Right renal cortex interstitium (tissue), 3 donors: ENCODE measurements around the gene STAT1. TPM values are rescaled to one million over a fixed set of nuclear protein-coding genes. Genes with fewer than 3 reads are reported as not detected.

Experiments
- DNase-seq, 3 donors: peaks; one replicate each; pipeline ENCODE4 v3.0.0-alpha.2; 2013; ENCODE audit warnings: low read depth in 3 of 3, low spot score in 2 of 3
- polyA plus RNA-seq, 3 donors: library from polyadenylated mRNA; unstranded; fragments of 120-200 nt; gene quantifications; one replicate each; pipeline ENCODE4 v1.2.1, GENCODE V29; 2013; ENCODE audit not compliant: insufficient read length in 3 of 3

STAT1 gene
- polyA plus RNA-seq, 3 donors = 144 to 163 (median 153) TPM

DNA sequence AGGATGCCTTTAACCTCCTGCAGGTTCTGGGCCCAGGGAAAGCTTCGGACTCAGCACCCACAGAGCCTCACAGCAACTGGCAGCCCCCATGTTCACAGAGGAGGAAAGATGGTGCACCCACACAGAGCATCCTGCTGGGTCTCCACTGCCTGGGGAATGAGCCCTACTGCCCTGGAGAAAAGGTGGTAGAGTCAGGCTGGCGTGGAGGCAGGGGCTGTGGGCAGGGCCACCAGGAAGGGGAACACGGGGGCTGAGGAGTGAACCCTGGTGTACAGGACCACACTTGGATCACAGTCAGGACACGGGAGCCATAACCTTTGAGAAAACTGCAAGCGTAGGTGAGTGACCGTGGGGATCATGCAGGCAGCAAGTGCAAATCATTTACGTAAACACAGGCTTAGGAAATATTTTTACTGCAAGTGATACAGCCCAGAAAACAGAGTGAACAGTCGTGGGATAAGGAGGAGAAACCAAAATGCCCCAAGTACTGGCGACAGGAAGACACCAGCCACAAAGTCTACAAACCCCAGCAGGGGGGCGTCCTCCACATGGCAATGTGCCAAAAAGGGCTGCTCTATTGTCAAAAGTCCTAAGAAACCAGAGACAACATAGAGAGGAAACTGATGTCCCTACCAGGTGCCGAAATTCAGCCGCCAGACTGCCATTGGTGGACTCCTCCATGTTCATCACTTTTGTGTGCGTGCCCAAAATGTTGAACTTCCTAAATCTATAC, 27.6 kb downstream of the STAT1 start:
- no peak for DNase-seq

- no peak for DNase-seq
Observed at GRCh38 chr2:190984595-190984994, 29.4 kb downstream of the STAT1 start.

GRCh38 chr2:190982262-190983034, 31.5 kb downstream of the STAT1 start:
- DNase-seq = no peak

DNA sequence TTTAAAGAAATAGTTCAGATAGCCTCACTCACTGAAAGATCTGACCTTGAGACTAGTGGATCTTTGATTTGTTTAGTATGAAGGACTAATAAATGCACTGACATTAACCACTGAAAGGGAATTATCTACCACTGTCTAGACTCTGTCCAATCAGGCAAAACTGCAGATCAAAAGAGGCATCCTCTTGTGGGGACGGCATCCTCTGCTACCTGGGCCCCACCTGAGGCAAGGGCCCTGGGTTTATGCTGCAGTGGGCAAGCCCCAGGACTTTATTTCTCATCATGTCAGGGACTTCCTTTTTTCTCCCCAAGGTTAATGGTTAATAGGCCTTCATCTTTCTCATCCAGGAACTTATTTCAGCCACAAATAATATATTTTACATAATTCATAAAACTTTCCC, 32.2 kb downstream of the STAT1 start:
- no peak for DNase-seq

- no peak for DNase-seq
Observed at GRCh38 chr2:190981333-190981732, 32.6 kb downstream of the STAT1 start.

- no peak for DNase-seq
Observed at GRCh38 chr2:190980630-190981209, 33.3 kb downstream of the STAT1 start.

GRCh38 chr2:190979906-190980629, 33.9 kb downstream of the STAT1 start:
- peak; percentile 56 to 73 (median 69) for DNase-seq

GRCh38 chr2:190978389-190979053, 35.5 kb downstream of the STAT1 start:
- no peak for DNase-seq

DNA sequence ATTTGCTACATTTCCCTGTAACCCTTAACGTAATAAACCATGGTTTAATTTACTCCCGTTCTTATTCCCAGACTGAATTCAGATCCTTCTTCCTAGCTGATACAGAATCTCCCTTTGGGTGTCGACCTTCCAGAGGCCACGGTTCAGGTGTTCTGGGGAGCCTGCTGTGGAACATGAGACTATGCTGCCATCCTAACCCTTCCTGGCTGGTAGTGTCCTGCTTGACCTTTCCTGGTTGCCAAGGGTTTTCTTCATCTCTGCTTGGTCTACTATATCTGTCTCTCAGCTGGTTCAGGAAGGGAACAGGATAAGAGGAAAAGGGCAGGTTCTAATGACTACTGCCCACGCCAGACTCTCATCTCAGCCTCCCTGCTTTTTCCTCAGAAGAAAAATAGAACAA, 36.5 kb downstream of the STAT1 start:
- no peak for DNase-seq

DNA sequence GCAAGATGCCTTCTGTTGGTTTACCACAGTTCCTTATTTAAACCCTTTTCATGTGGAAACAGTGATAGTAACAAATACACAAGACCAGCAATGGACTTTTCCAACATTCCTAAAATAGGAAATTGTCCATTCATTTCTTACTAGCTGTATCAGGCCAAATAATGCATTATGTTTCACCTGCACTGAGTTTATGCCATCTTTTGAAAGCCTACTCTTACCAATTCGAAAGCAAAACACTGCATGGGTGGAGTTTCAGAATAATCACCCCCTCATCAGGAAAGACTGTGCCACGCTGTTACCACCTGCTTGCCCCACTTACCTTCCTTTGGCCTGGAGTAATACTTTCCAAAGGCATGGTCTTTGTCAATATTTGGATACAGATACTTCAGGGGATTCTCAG, 37.5 kb downstream of the STAT1 start:
- DNase-seq = no peak

GRCh38 chr2:190974629-190975361, 39.2 kb downstream of the STAT1 start:
- no peak for DNase-seq

DNA sequence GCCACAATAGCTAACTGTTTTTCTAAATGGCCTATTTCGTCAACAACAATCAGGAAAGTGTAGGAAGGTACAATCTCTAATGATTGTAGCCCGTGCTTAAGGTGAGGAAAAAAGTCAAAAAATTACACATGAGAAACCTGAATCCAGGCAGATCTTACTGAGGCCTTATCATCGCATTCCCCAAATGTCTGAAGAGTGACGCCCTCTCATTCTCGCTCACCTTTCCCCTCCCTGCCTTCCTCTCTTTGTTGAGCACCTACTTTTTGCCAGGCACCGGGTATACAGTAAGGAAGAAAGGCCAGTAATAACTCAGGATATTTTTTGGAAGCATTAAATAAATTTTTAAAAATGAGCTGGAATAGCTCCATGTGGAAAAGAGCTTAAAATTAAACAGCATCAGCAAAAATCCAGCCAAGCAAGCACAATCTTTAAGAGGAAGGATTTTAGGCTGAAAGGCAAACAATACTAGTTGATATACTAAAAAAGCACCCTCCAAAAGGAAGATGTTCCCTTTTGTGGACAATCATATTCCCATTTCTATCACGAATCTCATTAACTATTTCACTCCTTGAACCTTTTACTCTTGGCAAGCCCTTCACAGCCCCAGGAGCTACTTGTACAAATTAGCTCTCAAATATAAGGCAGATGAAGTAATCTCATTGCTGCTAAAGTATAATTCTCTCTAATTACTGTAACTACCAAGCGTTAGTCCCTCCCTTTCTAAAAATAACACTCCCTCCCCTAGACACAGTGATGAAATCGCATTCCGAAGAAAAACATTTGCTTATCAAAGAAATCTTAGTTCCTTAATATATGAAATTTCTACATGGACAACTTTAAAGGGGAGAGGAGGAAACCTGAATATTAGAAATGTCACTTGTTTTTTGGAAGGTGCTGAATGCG, 40.0 kb downstream of the STAT1 start:
- no peak for DNase-seq

DNA sequence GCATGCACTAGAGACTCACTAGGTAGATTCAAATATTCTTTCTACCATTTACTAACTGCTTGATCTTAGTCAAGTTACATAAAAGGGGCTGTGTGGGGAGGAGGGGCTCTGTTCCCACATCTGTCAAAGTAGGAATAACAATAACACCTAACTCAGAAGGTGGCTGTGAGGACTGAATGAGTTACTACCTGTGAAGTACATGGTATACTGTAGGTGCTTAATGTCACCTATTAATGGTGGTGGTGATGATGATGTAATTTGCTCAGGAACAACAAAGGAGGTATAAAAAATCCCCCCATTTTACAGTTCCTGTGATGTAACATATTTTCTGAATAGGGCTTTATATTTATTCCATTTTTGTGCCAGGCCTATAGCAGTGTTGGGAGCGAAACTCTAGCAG, 40.7 kb downstream of the STAT1 start:
- no peak for DNase-seq

- no peak for DNase-seq
Observed at GRCh38 chr2:190972846-190973245, 41.1 kb downstream of the STAT1 start.

DNA sequence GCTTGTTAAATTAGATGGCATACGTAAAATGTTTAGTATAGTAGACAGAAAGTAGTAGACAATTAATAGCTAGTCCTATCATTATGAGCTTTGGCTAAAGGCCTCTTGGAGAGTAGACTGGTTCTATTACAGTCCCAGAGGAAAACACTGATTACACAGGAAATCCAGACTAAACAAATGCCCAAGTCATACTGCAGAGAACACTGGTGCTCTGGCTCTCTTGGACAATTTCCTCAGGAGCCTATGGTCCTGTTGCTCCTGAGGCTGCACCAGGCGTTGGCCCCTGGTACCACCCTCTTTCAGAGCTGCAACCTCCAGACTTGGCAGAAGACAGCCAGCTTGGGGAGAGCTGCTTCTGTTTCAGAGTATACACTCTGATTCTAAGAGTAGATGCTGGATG, 41.8 kb downstream of the STAT1 start:
- DNase-seq = no peak

- no peak for DNase-seq
Observed at GRCh38 chr2:190970873-190971506, 43.0 kb downstream of the STAT1 start.

DNA sequence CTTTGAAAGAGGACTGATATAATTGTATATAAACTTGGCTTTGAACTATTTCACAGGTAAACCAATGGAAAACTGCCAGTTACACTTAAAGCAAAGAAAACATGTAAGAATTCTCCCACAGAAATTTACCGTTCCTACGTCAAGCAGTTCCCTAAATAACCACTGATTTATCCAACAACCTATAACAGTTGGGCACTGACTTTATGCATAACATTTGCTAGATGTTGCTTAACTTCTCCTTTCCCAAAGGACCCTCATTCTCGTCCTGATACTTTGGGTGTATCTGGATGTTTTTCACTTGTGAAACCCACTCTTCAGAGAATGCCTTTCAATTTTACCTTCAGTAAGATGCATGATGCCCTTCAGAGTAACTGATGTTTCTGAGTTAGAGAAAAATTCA, 43.8 kb downstream of the STAT1 start:
- DNase-seq = no peak

- no peak for DNase-seq
Observed at GRCh38 chr2:190968522-190968921, 45.4 kb downstream of the STAT1 start.
